Right cardiac atrium (tissue), 5 donors: ENCODE measurements around the gene DENND5A. TPM values are rescaled to one million over a fixed set of nuclear protein-coding genes. Genes with fewer than 3 reads are reported as not detected.
"Not testable (repeated sequence)": the region's sequence is repeated elsewhere in the genome, so short reads cannot be mapped to it uniquely, and the experiment has no call there.

ENCODE experiments used
- ATAC-seq, 2 donors: fragments of 200-7000 bp; cut with Tn5 transposase; one replicate each; pipeline versions ENCODE4 v1.8.0 to v1.9.1; 2020; ENCODE audit warnings: moderate library complexity in 2 of 2, mild to moderate bottlenecking in 1 of 2
- DNase-seq, 3 donors: peaks; one replicate each; pipeline ENCODE4 v3.0.0-alpha.2; 2020
- H3K27ac ChIP-seq: one replicate; pipeline ENCODE4 v1.5.1; 2013; ENCODE audit warnings: mild to moderate bottlenecking, low read length, control low read depth, moderate library complexity
- H3K27me3 ChIP-seq: one replicate; pipeline ENCODE4 v1.6.1; 2013; ENCODE audit not compliant: control insufficient read depth, insufficient read depth
- H3K4me1 ChIP-seq: one replicate; pipeline ENCODE4 v1.6.1; 2013; ENCODE audit warnings: low read length; ENCODE audit not compliant: control insufficient read depth, insufficient read depth
- H3K4me3 ChIP-seq: one replicate; pipeline ENCODE4 v1.5.1; 2013; ENCODE audit warnings: low read length, control low read depth
- H3K9me3 ChIP-seq: one replicate; pipeline ENCODE4 v1.6.1; 2013; ENCODE audit warnings: low read length; ENCODE audit not compliant: control insufficient read depth
- WGBS: extraction: QIAGEN DNeasy Blood & Tissue Kit; methylation state at CpG from one replicate; pipeline ENCODE4 v1.1.7; 2013; 5-methylcytosine and 5-hydroxymethylcytosine counted together
- intact Hi-C, 4 donors: fragments of 100-400 bp; cut with DNase I; formaldehyde crosslinking; loops; one replicate each; pipeline versions ENCODE4 v1.11.0 to v1.14.0; 2022 to 2023
- polyA plus RNA-seq: library from polyadenylated mRNA; stranded (reverse); fragments of 200-250 nt; gene quantifications from one replicate; pipeline ENCODE4 v1.2.3, GENCODE V29; 2013
- total RNA-seq, 4 donors: library from RNA; stranded (reverse); fragmentation: NEBNext Ultra II Directional; extraction: Animal tissue kit (Norgen Biotek cat#: 25700); gene quantifications; one replicate each; pipeline ENCODE4 v1.2.1, GENCODE V29; 2021
- donor health status: healthy with polysubstance abuse.
- donor health status: DM: no; HTN: yes; CAD: no.
- donor health status: DM: no; HTN: no; CAD: no.
- donor health status: DM: no; HTN: yes; CAD: no; lungs with severe emphysema.
- donor health status: DM: yes; HTN: yes; CAD: no.

The DENND5A gene
- total and polyA plus RNA-seq, 5 donors = 50.6 to 121 (median 88.9) TPM

DNA sequence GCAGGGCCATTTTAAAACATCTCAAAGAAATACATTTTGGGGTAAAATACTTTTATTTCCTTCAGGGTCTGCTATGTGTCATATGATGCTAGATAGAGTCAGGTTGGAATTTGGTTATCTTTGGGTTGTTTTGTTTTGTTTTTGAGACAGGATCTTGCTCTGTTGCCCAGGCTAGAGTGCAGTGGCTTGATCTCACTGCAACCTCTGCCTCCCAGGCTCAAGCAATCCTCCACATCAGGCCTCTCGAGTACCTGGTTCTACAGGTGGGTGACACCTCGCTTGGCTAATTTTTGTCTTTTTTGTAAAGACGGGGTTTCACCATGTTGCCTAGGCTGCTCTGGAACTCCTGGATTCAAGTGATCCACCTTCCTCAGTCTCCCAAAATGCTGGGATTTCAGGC is 17.3 kb downstream of the DENND5A start:
- Histone ChIP-seq H3K4me1 (peaks cover 4% of the 10 kb centered on the region), H3K9me3 (no peaks in the 10 kb centered on the region), H3K27ac (no peak overlapping the region), H3K27me3 (no peaks in the 10 kb centered on the region), H3K4me3 (no peak overlapping the region)
- intact Hi-C loops = no loop called here
- DNase-seq (no peak), ATAC-seq (no peak)
- 95% methylated on average over 3 of the region's 3 CpGs for WGBS

DNA sequence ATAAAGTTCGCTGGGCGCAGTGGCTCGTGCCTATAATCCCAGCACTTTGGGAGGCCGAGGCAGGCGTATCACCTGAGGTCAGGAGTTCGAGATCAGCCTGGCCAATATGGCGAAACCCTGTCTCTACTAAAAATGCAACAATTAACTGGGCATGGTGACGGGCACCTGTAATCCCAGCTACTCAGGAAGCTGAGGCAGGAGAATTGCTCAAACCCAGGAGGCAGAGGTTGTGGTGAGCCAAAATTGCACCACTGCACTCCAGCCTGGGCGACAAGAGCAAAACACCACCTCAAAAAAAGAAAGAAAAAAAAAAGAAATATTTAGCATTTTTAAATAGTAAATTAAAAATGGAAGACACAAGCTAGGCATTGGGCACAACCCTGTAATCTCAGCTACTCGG is 28.9 kb downstream of the DENND5A start:
- WGBS = 93% methylated on average over 10 of the region's 10 CpGs
- H3K4me1 ChIP-seq, H3K27ac ChIP-seq, H3K4me3 ChIP-seq, ATAC-seq, H3K27me3 ChIP-seq, H3K9me3 ChIP-seq, DNase-seq, intact Hi-C loops: not testable (repeated sequence)

DNA sequence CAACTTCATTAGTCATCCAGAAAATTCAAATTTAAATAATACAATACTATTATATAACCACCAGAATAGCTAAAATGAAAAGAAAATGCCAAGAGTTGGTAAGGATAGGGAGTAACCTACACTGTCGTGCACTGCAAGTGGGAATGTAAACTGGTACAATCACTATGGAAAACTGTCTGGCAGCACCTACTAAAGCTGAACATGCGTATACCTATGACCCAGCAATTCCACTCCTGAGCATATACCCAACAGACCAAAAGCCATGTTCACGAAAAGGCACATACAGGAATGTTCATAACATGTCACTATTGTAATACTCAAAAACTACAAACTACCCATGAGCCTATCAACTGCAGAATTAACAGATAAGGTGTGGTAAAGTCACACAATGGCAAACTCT is 32.7 kb downstream of the DENND5A start:
- no peak for DNase-seq
- WGBS = 76% methylated on average over 3 of the region's 3 CpGs
- Histone ChIP-seq H3K9me3 (no peaks in the 10 kb centered on the region), H3K4me1 (peaks cover 5% of the 10 kb centered on the region), H3K27ac (peak overlapping the region; percentile 66), H3K4me3 (no peak overlapping the region), H3K27me3 (no peaks in the 10 kb centered on the region)
- ATAC-seq = no peak
- intact Hi-C loops = no loop called here

DNA sequence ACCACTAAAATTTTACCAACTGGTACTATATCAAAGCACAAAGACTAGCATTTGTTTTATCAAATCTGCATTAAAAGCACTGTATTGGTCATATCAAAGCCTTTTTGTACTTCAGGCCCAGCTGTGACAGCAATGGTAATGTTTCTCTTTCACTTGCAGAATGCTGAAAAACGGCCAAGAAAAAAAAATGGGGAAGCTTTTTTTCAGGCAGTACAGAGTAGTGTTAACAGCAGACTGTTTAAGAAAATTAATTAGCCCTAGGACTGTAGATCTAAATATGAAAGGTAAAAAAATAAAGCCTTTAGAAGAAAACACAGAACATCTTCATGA is 33.3 kb downstream of the DENND5A start:
- WGBS = 5% methylated on average over 1 of the region's 1 CpG
- intact Hi-C loops = no loop called here
- H3K4me1 ChIP-seq = peaks cover 5% of the 10 kb centered on the region
- no peak for DNase-seq
- no peaks in the 10 kb centered on the region for H3K27me3 ChIP-seq
- no peaks in the 10 kb centered on the region for H3K9me3 ChIP-seq
- no peak overlapping the region for H3K27ac ChIP-seq
- peak; percentile 77 to 83 for ATAC-seq
- no peak overlapping the region for H3K4me3 ChIP-seq

DNA sequence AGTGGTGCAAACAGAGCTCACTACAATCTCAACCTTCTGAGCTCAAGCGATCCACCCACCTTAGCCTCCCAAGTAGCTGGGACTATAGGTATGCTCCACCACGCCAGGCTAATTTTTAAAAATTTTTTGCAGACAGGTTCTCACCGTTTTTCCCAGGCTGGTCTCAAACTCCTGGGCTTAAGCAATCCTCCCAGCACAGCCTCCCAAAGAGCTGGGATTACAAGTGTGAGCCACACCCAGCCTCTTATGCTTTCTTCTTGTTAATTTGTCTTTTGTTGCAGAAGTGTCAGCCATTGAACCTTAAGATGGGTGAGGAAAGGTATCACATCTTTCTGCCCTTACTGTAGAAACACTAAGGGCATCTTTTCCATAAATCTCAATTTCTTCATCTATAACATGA is 34.9 kb downstream of the DENND5A start:
- WGBS = 88% methylated on average over 3 of the region's 3 CpGs
- Histone ChIP-seq H3K9me3 (no peaks in the 10 kb centered on the region), H3K27me3 (no peaks in the 10 kb centered on the region), H3K27ac (no peak overlapping the region), H3K4me3 (no peak overlapping the region), H3K4me1 (peaks cover 5% of the 10 kb centered on the region)
- ATAC-seq (no peak), DNase-seq (no peak)
- intact Hi-C loops = no loop called here

DNA sequence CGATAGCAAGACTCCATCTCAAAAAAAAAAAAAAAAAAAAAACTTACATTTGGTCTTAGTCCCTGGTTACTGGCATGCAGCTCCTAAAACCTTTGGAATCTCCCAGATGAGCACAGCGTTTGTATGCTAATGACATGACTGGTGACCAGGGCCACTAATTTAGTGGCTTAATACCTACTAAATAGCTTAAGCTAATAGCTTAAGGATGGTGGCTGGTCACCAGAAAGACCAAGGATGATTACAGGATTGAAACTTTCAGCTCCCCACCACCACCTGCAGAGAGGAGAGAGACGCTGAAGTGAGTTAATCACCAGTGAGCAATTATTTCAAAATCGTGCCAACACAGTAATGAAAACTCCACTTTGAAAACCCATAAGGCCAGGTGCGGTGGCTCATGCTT is 37.1 kb downstream of the DENND5A start:
- 82% methylated on average over 5 of the region's 5 CpGs for WGBS
- H3K27me3 ChIP-seq = no peaks in the 10 kb centered on the region

DNA sequence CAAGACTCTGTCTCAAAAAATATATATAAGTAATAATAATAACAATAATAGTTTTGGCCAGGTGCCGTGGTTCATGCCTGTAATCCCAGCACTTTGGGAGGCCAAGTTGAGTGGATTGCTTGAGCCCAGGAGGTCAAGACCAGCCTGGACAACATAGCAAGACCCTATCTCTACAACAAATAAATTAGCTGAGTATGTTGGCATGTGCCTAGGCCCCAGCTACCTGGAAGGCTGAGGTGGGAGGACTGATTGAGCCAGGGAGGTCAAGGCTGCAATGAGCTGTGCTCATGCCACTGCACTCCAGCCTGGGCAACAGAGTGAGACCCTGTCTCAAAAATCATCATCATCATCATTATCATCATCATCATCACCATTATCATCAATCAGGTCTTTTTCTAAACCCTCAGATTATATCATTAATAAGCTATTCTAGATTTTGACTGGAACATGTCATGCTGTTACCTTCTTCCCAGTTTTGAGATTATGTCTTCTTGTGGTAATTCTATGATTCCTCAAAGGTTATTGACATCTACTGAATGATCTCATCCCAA is 39.3 kb downstream of the DENND5A start:
- Histone ChIP-seq H3K27ac (no peak overlapping the region), H3K4me1 (peaks cover 4% of the 10 kb centered on the region), H3K9me3 (no peaks in the 10 kb centered on the region), H3K27me3 (no peaks in the 10 kb centered on the region), H3K4me3 (no peak overlapping the region)
- ATAC-seq (no peak), DNase-seq (no peak)
- intact Hi-C loops = no loop called here
- WGBS = 100% methylated on average over 1 of the region's 1 CpG

More for the DNA sequence above, 37.1 kb downstream of the DENND5A start:
- Histone ChIP-seq H3K9me3 (no peaks in the 10 kb centered on the region), H3K4me1 (peaks cover 3% of the 10 kb centered on the region), H3K27ac (no peak overlapping the region), H3K4me3 (no peak overlapping the region)
- no peak for DNase-seq
- ATAC-seq = no peak
- intact Hi-C loops = loop anchor here in 1 of 4 donors (2.0 kb wide), 1 partner anchor 23 kb away; no protein-coding TSS in a partner anchor

DNA sequence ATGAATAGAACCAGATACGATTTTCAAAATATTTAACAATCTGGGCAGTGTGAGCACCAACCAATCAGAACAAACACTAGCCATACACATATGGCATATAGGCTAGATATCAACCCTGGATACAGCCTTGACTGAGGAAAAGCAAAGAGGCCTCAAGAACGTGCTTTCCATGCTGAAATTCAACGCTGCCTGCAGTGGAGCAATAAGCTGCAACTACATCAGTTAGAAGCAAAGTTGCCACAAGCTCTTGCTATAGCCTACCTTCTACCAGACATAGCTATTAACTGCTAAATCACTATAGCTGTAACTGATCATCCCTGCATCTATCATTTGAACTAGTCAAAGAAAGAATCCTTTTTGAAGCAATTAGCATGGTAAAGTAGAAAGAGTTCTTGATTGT is 42.5 kb downstream of the DENND5A start:
- H3K4me1 ChIP-seq = peaks cover 1% of the 10 kb centered on the region
- H3K9me3 ChIP-seq = no peaks in the 10 kb centered on the region
- intact Hi-C loops = no loop called here
- no peak for DNase-seq
- no peak for ATAC-seq
- H3K4me3 ChIP-seq = no peak overlapping the region
- H3K27me3 ChIP-seq = no peaks in the 10 kb centered on the region
- H3K27ac ChIP-seq = no peak overlapping the region
- 44% methylated on average over 3 of the region's 3 CpGs for WGBS

DNA sequence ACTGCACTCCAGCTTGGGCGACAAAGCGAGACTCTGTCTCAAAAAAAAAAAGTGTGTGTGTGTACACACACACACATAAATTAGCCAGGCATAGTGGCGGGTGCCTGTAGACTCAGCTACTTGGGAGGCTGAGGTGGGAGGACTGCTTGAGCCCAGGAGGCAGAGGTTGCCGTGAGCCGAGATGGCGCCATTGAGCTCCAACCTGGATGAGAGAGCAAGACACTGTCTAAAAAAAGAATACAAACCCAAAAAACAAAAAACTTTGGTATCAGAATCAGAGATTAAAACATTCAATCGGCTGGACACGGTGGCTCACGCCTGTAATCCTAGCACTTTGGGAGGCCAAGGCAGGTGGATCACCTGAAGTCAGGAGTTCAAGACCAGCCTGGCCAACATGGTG is 44.3 kb downstream of the DENND5A start:
- H3K4me1 ChIP-seq, H3K27ac ChIP-seq, H3K9me3 ChIP-seq, ATAC-seq, DNase-seq, intact Hi-C loops, H3K27me3 ChIP-seq, H3K4me3 ChIP-seq: not testable (repeated sequence)
- 97% methylated on average over 9 of the region's 9 CpGs for WGBS

DNA sequence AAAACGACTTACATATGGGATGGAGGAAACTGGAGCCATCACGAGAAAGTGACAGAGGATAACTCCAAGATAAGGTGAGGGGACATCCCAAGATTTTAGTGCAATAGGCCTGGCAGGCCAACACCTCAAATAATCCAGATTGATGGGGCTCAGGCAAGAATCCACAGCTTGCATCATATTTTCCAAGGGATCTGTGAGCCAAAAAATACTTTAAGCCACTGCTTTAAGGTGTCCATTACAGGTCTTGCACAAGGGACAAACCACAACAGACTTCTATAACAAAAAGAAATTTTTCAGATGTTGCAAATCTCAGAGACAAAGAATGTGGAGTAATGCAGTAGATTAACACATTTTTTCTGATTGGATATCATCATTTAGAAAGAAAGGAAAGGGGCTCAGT is 45.6 kb downstream of the DENND5A start:
- Histone ChIP-seq H3K4me1 (peaks cover 4% of the 10 kb centered on the region), H3K27me3 (no peaks in the 10 kb centered on the region), H3K4me3 (no peak overlapping the region), H3K9me3 (no peaks in the 10 kb centered on the region), H3K27ac (peak overlapping the region; percentile 42)
- intact Hi-C loops = no loop called here
- DNase-seq = no peak
- ATAC-seq = peak; percentile 53 to 76
- 26% methylated on average over 2 of the region's 2 CpGs for WGBS

DNA sequence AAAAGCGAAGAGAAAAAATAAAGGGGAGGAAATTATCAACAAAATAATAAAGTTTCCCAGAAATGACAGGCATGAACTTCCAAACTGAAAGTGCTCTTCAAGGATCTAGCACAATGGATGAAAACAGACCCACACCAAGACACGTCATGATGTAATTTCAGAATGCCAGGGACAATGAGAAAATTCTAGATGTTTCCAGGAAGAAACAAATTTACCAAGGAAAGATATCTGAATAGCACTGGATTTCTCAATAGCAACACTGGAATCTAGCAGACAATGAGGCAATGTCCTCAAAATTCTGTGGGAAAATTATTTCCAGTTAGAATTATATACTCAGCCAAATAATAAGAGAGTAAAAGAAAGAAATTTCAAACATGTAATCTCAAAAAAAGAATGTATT is 46.0 kb downstream of the DENND5A start:
- no peaks in the 10 kb centered on the region for H3K27me3 ChIP-seq
- H3K27ac ChIP-seq = no peak overlapping the region
- H3K9me3 ChIP-seq = no peaks in the 10 kb centered on the region
- H3K4me1 ChIP-seq = peaks cover 6% of the 10 kb centered on the region
- ATAC-seq = peak; percentile 70 to 79
- intact Hi-C loops = no loop called here
- H3K4me3 ChIP-seq = no peak overlapping the region
- 76% methylated on average over 2 of the region's 2 CpGs for WGBS
- no peak for DNase-seq

DNA sequence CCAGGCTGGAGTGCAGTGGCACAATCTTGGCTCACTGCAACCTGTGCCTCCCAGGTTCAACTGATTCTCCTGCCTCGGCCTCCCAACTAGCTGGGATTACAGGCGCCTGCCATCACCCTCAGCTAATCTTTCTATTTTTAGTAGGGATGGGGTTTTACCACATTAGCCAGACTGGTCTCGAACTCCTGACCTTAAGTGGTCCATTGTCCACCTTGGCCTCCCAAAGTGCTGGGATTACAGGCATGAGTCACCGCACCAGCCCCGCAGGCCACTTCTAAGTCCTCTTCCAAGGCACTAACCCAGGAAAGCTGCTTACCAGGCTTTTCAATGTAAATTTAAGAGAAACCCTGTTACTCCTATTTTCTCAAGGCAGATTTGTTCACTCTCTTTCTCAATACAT is 50.4 kb downstream of the DENND5A start:
- no peak overlapping the region for H3K27ac ChIP-seq
- H3K4me3 ChIP-seq = no peak overlapping the region
- ATAC-seq (no peak), DNase-seq (no peak)
- H3K27me3 ChIP-seq = no peaks in the 10 kb centered on the region
- H3K4me1 ChIP-seq = peaks cover 6% of the 10 kb centered on the region
- intact Hi-C loops = no loop called here
- H3K9me3 ChIP-seq = no peaks in the 10 kb centered on the region
- WGBS = 86% methylated on average over 5 of the region's 5 CpGs
